ENCODE data around the gene RRAGD. TPM values are rescaled to one million over a fixed set of nuclear protein-coding genes. Genes with fewer than 3 reads are reported as not detected.

Gene RRAGD
- total RNA-seq, 4 donors from 2014 or later: 31.6 to 55.9 (median 37.9) TPM

GRCh38 chr6:89317067-89317466 lies 95.0 kb downstream of the RRAGD start:
- TF ChIP-seq CTCF (IDR thresholded peaks at IDR 0.05; ENCODE audit: low read depth): no peak

GRCh38 chr6:89315249-89315885 lies 96.7 kb downstream of the RRAGD start, which contains the start of gene GABRR2:
TSS of gene GABRR2 (minus strand) at chr6:89315299. CDS start at chr6:89315165, 134 bp downstream.
- TF ChIP-seq CTCF (IDR thresholded peaks at IDR 0.05; ENCODE audit: low read depth): no peak

GRCh38 chr6:89314692-89315091 lies 97.4 kb downstream of the RRAGD start:
- TF ChIP-seq CTCF (IDR thresholded peaks at IDR 0.05; ENCODE audit: low read depth): no peak

Other genes starting within 250 kb of the RRAGD start
- not detected for gene GABRR1, start 194.9 kb downstream of the RRAGD start, total RNA-seq
- 1 to 10 TPM in 1 of 4 donors, under 1 TPM in 1, not detected in 2; 0.57 to 1.4 TPM for gene GABRR2, start 97.0 kb downstream of the RRAGD start, total RNA-seq
- gene UBE2J1, start 59.6 kb downstream of the RRAGD start, total RNA-seq: 10 to 100 TPM; 20.9 to 48.3 (median 27.8) TPM
- gene ANKRD6, start 20.9 kb upstream of the RRAGD start, total RNA-seq: 10 to 100 TPM in 2 of 4 donors, 1 to 10 TPM in 2; 7.7 to 18.5 (median 11.9) TPM
- gene LYRM2, start 226.5 kb upstream of the RRAGD start, total RNA-seq: 10 to 100 TPM; 16.1 to 24.7 (median 20.1) TPM

Data from subcutaneous adipose tissue (tissue), 4 donors.